Retina (tissue), 1 donor: ENCODE results near the gene GNB3.
"Not testable (repeated sequence)": the region's sequence is repeated elsewhere in the genome, so short reads cannot be mapped to it uniquely, and the experiment has no call there.

Experiments
- DNase-seq: peaks from one replicate; pipeline ENCODE4 v3.0.0-alpha.2; 2016

The GNB3 gene

DNA sequence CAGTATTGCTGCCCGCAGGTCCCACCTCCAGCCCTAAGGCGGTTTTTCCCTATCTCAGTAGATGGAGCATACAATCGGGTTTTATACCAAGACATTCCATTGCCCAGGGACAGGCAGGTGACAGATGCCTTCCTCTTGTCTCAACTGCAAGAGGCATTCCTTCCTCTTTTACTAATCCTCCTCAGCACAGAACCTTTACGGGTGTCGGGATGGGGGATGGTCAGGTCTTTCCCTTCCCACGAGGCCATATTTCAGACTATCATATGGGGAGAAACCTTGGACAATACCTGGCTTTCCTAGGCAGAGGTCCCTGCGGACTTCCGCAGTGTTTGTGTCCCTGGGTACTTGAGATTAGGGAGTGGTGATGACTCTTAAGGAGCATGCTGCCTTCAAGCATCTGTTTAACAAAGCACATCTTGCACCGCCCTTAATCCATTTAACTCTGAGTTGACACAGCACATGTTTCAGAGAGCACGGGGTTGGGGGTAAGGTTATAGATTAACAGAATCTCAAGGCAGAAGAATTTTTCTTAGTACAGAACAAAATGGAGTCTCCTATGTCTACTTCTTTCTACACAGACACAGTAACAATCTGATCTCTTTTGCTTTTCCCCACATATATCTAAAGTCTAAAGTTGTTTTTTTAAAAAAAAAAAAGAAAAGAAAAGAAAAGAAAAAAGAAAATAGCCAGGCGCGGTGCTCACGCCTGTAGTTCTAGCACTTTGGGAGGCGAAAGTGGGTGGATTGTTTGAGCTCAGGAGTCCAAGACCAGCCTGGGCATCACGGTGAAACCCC, 45.7 kb downstream of the GNB3 start:
- not testable (repeated sequence) for DNase-seq

DNA sequence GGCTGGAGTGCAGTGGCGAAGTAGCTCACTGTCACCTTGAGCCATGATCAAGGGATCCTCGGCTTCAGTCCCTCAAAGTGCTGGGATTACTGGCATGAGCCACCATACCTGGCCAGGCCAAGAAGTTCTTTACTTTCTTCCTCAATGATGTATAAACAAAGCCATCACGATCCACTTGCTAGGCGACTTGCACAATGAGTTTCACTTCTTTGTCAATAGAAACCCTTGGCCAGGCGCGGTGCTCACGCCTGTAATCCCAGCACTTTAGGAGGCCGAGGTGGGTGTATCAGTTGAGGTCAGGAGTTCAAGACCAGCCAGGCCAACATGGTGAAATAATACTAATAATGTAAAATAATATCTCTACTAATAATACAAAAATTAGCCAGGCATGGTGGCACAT, 46.7 kb downstream of the GNB3 start:
- DNase-seq: no peak

DNA sequence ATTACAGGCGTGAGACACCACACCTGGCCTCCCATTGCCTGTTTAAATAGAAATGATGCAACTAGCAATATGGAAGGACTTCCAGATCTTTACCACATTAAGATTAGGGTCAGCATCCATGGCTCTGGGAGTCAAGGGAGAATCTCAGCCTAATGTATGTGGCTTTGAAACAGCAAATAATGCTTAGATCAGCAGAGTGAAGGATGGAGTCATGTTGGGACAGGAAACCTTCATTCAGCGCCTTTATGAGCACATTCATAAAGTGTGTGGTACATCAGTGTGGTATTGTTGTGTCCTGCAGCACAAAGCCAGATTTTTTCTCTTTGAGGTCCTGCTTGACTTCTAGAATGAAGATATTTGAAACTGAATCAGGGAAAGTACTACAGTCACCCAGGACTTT, 47.6 kb downstream of the GNB3 start:
- DNase-seq: no peak

DNA sequence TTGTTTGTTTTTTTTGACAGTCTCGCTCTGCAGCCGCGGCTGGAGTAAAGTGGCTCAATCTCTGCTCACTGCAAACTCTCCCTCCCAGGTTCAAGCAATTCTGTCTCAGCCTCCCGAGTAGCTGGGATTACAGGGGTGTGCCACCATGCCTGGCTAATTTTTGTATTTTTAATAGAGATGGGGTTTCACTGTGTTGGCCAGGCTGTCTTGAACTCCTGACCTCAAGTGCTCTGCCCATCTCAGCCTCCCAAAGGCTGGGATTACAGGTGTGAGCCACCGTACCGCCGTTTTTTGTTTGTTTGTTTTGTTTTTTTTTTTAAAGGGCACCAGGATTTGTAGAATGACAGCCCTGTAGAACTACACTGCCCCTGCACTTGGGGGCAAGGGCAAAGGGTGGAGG, 48.1 kb downstream of the GNB3 start:
- DNase-seq: not testable (repeated sequence)

DNA sequence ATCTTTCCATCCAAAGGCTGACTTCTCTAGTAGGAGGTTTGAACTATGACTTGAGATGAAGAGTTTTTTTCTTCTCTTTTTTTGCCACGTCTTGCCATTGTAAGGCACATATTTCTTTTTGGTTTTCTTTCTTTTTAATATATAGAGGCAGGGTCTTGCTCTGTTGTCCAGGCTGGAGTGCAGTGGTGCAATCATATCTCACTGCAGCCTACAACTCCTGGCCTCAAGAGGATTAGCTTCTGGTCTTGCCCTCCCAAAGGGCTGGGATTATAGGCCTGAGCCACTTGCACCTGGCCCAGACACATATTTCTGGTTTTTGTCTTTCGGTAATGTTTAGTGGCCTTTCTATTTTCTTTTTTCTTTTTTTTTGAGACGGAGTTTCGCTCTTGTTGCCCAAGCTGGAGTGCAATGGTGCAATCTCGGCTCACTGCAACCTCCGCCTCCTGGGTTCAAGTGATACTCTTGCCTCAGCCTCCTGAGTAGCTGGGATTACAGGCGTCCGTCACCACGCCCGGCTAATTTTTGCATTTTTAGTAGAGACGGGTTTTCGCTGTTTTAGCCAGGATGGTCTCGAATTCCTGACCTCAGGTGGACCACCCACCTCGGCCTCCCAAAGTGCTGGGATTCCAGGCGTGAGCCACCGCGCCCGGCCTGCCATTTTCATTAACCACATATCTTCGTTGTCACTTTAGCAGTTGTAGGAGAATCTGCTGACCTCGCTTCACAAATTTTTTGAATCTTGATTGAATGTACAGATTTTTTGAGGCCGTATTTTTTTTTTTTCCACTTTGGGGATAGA, 49.2 kb downstream of the GNB3 start:
- DNase-seq: not testable (repeated sequence)

DNA sequence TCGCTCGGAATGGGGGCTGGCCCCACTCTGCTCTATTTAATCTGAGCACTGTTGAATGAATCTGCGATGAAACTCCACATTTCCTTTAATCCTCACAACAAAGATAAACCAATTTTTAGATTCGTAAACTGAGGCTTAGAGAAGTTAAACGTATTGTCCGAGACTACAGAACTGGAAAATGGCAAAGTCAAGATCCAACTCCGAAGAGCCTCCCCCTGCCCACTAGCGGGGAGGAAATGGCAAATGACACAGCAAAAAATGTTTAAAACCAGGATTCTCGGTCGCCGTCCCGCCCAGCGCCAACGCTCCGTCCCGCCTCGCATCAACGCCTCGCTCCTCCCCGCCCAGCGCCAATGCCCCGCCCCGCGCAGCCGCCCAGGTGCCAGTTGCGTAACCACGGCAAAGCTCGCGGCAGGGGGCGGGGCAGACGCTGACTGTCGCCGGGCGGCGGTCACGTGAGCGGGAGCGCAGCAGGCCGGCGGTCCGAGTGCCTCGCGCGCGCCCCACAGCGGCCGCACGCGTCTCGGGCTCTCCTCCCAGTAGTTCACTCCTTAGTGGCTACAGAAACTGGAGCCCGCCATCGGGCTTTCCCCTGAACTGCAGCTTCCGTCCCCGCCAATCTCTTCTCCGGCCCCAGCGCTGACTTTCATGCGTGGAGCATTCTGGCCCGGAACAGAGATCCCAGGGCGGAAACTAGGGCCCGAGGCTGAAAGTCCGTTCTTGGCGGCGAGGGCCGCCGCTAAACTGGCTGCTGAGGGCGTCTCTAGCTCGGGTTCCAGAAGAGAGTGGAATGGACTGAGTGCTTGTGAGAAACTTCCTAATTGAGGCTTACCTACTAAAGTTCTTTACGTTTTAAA, 50.3 kb downstream of the GNB3 start:
- DNase-seq: peak; percentile 97

DNA sequence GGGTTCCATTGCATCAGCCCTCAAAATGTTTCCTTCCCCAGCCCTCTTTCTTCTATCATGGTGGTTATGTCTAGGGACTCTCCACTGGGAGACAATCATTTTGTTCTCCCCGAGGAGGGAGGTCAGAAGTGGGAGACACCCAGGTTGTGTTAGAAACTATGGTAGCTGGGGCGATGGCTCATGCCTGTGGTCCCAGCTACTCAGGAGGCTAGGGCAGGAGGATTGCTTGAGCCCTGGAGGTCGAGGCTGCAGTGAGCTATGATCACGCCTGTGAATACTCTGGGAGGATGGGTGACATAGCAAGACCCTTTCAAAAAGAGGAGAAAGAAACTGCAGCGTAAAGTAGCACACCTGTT, 50.9 kb downstream of the GNB3 start:
- DNase-seq: no peak

DNA sequence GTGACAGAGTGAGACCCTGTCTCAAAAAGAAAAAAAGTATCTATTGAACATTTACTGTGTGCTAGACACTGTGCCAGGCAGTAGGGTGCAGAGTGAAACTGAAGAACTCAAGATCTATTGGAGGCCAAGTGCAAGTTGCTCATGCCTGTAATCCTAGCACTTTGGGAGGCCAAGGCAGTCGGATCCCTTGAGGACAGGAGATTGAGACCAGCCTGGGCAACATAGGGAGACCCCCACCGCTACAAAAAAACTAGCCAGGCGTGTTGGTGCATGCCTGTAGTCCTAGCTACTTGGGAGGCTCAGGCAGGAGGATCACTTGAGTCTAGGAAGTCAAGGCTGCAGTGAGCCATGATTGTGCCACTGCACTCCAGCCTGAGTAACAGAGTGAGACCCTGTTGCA, 52.0 kb downstream of the GNB3 start:
- DNase-seq: not testable (repeated sequence)

DNA sequence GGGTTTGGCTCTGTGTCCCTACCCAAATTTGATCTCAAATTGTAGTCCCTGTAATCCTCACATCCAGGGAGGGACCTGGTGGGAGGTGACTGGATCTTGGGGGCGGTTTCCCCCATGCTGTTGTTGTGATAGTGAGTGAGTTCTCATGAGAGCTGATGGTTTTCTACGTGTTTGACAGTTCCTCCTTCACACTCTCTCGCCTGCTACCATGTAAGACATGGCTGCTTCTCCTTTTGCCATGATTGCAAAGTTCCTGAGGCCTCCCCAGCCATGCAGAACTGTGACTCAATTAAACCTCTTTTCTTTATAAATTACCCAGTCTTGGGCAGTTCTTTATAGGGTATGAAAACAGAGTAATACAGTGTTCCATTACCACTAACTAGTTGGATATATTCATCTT, 53.6 kb downstream of the GNB3 start:
- no peak for DNase-seq
